ENCODE data around the gene LINC00305.

LINC00305 gene

GRCh38 chr18:64111950-64112349 lies 36.9 kb downstream of the LINC00305 start:
- no peak for DNase-seq

- no peak for DNase-seq
Measured at GRCh38 chr18:64110692-64111480, 38.0 kb downstream of the LINC00305 start.

- no peak for DNase-seq
Measured at GRCh38 chr18:64103986-64104385, 44.9 kb downstream of the LINC00305 start.

GRCh38 chr18:64100116-64100922 lies 48.6 kb downstream of the LINC00305 start:
- no peak for DNase-seq

- DNase-seq: no peak
Measured at GRCh38 chr18:64099244-64099643, 49.6 kb downstream of the LINC00305 start.

- DNase-seq: no peak
Measured at GRCh38 chr18:64097497-64097896, 51.4 kb downstream of the LINC00305 start.

- no peak for DNase-seq
Measured at GRCh38 chr18:64095056-64095455, 53.8 kb downstream of the LINC00305 start.

GRCh38 chr18:64094210-64094609 lies 54.7 kb downstream of the LINC00305 start:
- DNase-seq: no peak

- no peak for DNase-seq
Measured at GRCh38 chr18:64091526-64091925, 57.4 kb downstream of the LINC00305 start.

GRCh38 chr18:64090876-64091275 lies 58.0 kb downstream of the LINC00305 start:
- DNase-seq: no peak

- DNase-seq: no peak
Measured at GRCh38 chr18:64083916-64084315, 65.0 kb downstream of the LINC00305 start.

- no peak for DNase-seq
Measured at GRCh38 chr18:64082513-64082912, 66.4 kb downstream of the LINC00305 start.

GRCh38 chr18:64082054-64082453 lies 66.8 kb downstream of the LINC00305 start:
- no peak for DNase-seq

- no peak for DNase-seq
Measured at GRCh38 chr18:64073971-64074370, 74.9 kb downstream of the LINC00305 start.

GRCh38 chr18:64055019-64055418 lies 93.9 kb downstream of the LINC00305 start:
- no peak for DNase-seq

- no peak for DNase-seq
Measured at GRCh38 chr18:64053246-64053645, 95.6 kb downstream of the LINC00305 start.

- no peak for DNase-seq
Measured at GRCh38 chr18:64052772-64053171, 96.1 kb downstream of the LINC00305 start.

GRCh38 chr18:64044616-64045015 lies 104.3 kb downstream of the LINC00305 start:
- DNase-seq: no peak

GRCh38 chr18:64042728-64043358 lies 106.0 kb downstream of the LINC00305 start:
- no peak for DNase-seq

- DNase-seq: no peak
Measured at GRCh38 chr18:64037812-64038414, 111.0 kb downstream of the LINC00305 start.

- DNase-seq: no peak
Measured at GRCh38 chr18:64032312-64032711, 116.6 kb downstream of the LINC00305 start.

GRCh38 chr18:64031411-64031810 lies 117.5 kb downstream of the LINC00305 start:
- no peak for DNase-seq

Data from central memory CD4-positive, alpha-beta T cell (primary cell).